SW 1271 (cell line): ENCODE data around the gene ST7.

Source experiments
- DNase-seq, 2 experiments: peaks; one replicate each; lab custom pipeline; 2025; lab: John Stamatoyannopoulos, UW

The ST7 gene

DNA sequence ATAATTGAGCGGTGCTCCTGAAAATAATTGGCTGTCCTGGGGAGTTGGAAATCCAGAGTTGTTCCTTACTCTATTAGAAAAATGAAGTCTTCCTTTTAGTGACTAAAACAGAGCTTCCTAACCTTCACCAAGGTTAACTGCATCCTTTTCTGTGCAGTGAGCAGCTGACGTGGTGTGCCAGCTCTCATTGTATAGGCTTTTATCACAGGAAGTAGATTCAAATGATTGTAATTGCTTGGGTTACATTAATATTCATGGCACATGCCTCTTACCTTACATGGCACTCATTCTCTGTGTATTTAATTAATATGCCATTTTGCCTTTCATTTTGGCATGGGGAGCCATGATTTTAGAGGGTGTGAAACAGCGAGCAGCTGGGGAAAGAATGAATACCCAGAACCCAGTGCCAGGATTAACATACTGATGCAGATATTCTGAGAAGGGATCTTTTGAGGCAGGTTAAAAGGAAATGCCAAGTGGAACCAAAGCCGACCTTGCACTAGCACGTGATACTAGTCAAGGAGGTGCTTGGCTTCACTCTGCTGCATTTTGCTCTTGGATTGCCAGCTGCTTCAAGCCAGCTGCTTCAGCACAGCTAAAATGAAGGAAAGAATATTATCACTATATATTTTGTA lies 115.3 kb downstream of the ST7 start:
- no peak for DNase-seq

GRCh38 chr7:117069379-117069778 lies 116.1 kb downstream of the ST7 start:
- DNase-seq, result no peak

DNA sequence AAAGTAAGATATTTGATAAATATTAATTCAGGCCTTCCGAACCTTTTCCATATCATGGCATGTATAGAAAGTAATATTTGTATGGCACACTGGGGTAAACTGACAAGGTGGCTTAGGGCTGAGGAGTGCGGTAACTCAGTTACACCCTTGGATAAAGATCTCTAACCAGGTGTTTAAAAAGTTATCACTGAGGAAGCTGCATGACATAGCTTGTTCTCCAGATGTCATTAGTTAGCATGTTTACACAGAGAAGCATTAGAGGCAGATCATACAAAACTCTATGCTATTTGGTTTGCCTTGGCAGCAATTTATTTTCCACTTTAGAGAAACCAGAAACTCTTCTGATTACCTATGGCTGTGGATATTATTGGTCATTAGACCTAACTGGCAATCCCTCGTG lies 118.2 kb downstream of the ST7 start:
- DNase-seq, result no peak

DNA sequence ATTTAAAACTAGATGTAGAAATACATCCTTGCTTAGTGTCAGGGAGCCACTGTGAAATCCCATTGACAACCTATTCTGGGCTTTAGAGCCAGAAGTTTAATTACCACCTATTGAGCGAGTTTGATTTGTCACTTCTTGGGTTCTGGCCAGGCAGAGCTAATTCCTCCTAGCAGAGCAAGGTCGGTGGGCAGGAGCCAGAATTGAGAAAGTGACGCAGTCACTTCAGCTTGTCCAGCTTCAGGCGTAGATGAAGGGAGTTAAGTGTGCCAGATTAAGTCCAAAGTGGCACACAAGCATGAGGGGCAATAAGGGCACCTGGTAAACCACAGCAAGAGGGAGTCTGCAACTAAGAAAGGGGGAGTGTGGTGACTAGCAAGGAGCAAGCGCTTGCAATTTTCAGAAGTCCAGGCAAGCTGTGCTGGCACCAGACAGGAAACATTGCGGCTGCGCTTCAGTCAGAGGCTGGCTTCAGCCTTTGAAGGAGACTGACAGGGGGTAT lies 119.4 kb downstream of the ST7 start:
- DNase-seq, result no peak

GRCh38 chr7:117074378-117074777 lies 121.1 kb downstream of the ST7 start:
- DNase-seq, result no peak

DNA sequence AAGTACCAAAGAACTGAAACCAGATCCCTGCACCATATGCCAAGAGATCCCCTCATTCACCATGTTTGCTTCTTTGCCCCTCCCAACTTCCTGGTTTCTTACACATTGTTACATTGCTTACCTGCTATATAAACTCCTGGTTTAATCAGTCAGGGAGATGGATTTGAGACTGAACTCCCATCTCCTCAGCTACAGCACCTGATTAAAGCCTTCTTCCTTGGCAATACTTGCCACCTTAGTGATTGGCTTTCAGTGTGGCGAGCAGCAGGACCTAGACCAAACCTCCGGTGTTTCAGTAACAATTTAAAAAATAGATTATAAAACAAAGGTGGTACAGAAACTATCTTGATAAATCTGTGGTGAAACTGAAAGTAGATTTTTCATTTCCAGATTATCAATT lies 122.6 kb downstream of the ST7 start:
- DNase-seq, result no peak

DNA sequence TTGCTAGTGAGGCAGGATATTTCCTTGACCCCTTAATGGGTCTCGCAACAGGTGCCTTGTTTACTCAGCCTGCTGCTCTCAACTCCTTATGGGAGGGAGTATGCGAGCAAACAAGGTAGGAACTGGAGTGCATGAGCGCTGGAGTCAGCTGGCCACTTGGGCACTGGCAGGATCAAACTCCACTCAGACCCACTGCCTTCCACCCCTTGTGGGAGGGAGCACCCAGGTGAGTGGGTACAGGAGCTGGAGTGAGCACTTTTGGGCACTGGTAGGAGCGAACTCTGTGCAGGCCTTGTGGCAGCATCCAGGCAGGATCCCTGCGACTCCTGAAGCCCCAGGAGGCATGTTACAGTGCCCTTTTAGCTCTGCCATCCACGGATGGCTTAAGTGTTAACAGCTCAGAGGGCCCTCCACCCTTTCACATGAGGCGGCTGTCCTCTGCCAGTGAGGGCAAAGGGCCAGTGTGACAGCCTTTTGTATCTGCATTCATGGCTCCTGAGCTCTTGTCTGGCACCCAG lies 123.2 kb downstream of the ST7 start:
- no peak for DNase-seq

GRCh38 chr7:117077658-117078057 lies 124.4 kb downstream of the ST7 start:
- DNase-seq, result no peak

GRCh38 chr7:117082647-117083046 lies 129.3 kb downstream of the ST7 start:
- DNase-seq, result no peak

GRCh38 chr7:117083648-117084047 lies 130.3 kb downstream of the ST7 start:
- no peak for DNase-seq

GRCh38 chr7:117084286-117084685 lies 131.0 kb downstream of the ST7 start:
- no peak for DNase-seq

GRCh38 chr7:117085275-117085674 lies 132.0 kb downstream of the ST7 start:
- no peak for DNase-seq

- no peak for DNase-seq
Measured at GRCh38 chr7:117085769-117086463, 132.6 kb downstream of the ST7 start.

- no peak for DNase-seq
Measured at GRCh38 chr7:117086788-117087187, 133.5 kb downstream of the ST7 start.

GRCh38 chr7:117087639-117088396 lies 134.5 kb downstream of the ST7 start:
- no peak for DNase-seq

DNA sequence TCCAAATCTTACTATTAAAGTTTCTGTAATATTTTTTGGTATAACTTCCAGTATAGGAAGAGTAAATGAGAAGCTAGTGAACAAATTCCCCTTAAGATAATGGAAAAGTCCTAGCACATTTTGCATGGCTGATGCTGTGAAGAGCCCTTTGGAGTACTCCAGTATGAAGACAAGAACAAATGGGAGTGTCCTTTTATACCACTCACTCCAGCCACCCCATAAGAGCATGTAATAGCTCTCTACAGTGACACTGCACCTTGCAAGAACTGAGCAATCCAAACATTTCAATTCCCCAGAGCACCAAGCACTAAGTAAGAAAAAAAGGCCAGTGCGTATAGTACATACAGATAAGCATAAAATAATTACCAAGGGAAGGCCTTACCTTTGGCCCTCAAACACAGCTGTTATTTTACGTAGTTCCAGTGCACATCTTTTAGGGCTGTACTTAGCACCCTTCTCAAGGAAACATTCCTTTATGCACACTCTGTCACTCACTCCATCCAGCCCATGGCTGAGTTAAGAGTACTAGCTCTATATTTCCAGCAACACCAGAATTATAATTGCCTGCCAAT lies 135.4 kb downstream of the ST7 start:
- no peak for DNase-seq

GRCh38 chr7:117090791-117091190 lies 137.5 kb downstream of the ST7 start:
- no peak for DNase-seq

- no peak for DNase-seq
Measured at GRCh38 chr7:117091721-117092120, 138.4 kb downstream of the ST7 start.

GRCh38 chr7:117092785-117093184 lies 139.5 kb downstream of the ST7 start:
- DNase-seq, result no peak

GRCh38 chr7:117094457-117094856 lies 141.2 kb downstream of the ST7 start:
- no peak for DNase-seq

DNA sequence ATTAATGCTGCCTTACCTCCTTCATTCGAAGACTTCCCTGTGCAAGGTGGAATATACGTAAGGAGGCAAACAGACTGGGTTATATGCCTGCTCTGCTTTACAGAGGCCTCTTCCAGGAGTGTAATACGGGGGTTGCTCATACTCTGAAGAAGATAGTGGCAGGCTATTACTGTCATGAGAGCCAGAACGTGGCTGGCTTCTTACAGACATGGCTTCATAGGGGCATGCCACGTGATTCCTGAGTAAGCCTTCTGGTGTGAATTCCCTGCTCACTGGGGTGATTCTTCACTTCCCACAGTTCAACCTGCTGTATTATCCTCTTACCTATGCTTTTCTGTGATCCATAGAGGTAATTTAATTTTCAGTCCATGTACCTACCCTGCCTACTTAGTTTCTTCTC lies 141.8 kb downstream of the ST7 start:
- DNase-seq, result no peak

GRCh38 chr7:117096330-117096729 lies 143.0 kb downstream of the ST7 start:
- DNase-seq, result no peak
